Naive thymus-derived CD4-positive, alpha-beta T cell (primary cell): ENCODE results near the gene PLAAT2. TPM values are rescaled to one million over a fixed set of nuclear protein-coding genes. Genes with fewer than 3 reads are reported as not detected.
"Not testable (repeated sequence)": the region's sequence is repeated elsewhere in the genome, so short reads cannot be mapped to it uniquely, and the experiment has no call there.

Experiments
- ATAC-seq: fragments of 150-1000 bp; cut with Tn5 transposase; 2 replicates; pipeline ENCODE4 v1.10.0; 2021; ENCODE audit warnings: mild to moderate bottlenecking, moderate library complexity
- CTCF ChIA-PET: fragments of 350-600 bp; sonication (Branson Sonifier 250); formaldehyde crosslinking; loops from one replicate; lab custom pipeline; 2021; ENCODE audit warnings: antibody characterized with exemption; lab: Charles Lee
- POLR2A ChIA-PET: fragments of 350-600 bp; sonication (Branson Sonifier 250); formaldehyde crosslinking; loops from one replicate; lab custom pipeline; 2021; ENCODE audit warnings: antibody characterized with exemption, inconsistent platforms; lab: Charles Lee
- DNase-seq, 9 donors: peaks; one replicate each; pipeline versions ENCODE4 v3.0.0 to v3.0.0-alpha.2; 2020 to 2022; ENCODE audit warnings: mixed read lengths in 1 of 9
- H3K27ac ChIP-seq: one replicate; pipeline ENCODE4 v1.7.0; 2013; ENCODE audit warnings: mild to moderate bottlenecking, low read depth, low read length, moderate library complexity
- H3K27me3 ChIP-seq, 2 donors: one replicate each; pipeline ENCODE4 v1.7.0; 2013; ENCODE audit warnings: low read length in 2 of 2, mild to moderate bottlenecking in 2 of 2, moderate library complexity in 2 of 2; ENCODE audit not compliant: control insufficient read depth in 2 of 2, insufficient read depth in 2 of 2
- H3K36me3 ChIP-seq, 3 experiments: 1 replicate in 2 of 3; 2 replicates in 1 of 3; pipeline ENCODE4 v1.7.0; 2013; ENCODE audit warnings: low read length in 3 of 3, mild to moderate bottlenecking in 3 of 3, moderate library complexity in 1 of 3; ENCODE audit not compliant: insufficient read depth in 3 of 3, control insufficient read depth in 2 of 3
- H3K4me1 ChIP-seq, 2 donors: one replicate each; pipeline ENCODE4 v1.7.0; 2013; ENCODE audit warnings: low read length in 2 of 2, mild to moderate bottlenecking in 2 of 2, moderate library complexity in 1 of 2; ENCODE audit not compliant: control insufficient read depth in 2 of 2, insufficient read depth in 2 of 2
- H3K4me3 ChIP-seq: 2 replicates; pipeline ENCODE4 v1.7.0; 2013; ENCODE audit warnings: mild to moderate bottlenecking, low read length
- H3K9me3 ChIP-seq, 3 experiments: 1 replicate in 2 of 3; 2 replicates in 1 of 3; pipeline ENCODE4 v1.7.0; 2013; ENCODE audit warnings: low read length in 3 of 3; ENCODE audit not compliant: control insufficient read depth in 2 of 3
- H3K27ac Mint-ChIP-seq, 9 donors: one replicate each; pipeline ENCODE4 v1.8.0; 2020 to 2022; ENCODE audit warnings: mixed read lengths in 9 of 9, mild to moderate bottlenecking in 8 of 9, moderate library complexity in 5 of 9, inconsistent platforms in 2 of 9
- H3K27me3 Mint-ChIP-seq, 5 donors: one replicate each; pipeline ENCODE4 v1.8.0; 2021 to 2022; ENCODE audit warnings: mixed read lengths in 5 of 5, mild to moderate bottlenecking in 1 of 5
- H3K36me3 Mint-ChIP-seq, 5 donors: one replicate each; pipeline ENCODE4 v1.8.0; 2020 to 2022; ENCODE audit warnings: mixed read lengths in 5 of 5, mild to moderate bottlenecking in 3 of 5, inconsistent platforms in 1 of 5
- H3K4me1 Mint-ChIP-seq, 7 donors: one replicate each; pipeline ENCODE4 v1.8.0; 2020 to 2022; ENCODE audit warnings: mixed read lengths in 7 of 7, mild to moderate bottlenecking in 3 of 7, inconsistent platforms in 1 of 7
- H3K4me3 Mint-ChIP-seq, 10 donors: one replicate each; pipeline ENCODE4 v1.8.0; 2020 to 2022; ENCODE audit warnings: mild to moderate bottlenecking in 10 of 10, mixed read lengths in 10 of 10, moderate library complexity in 6 of 10, inconsistent platforms in 2 of 10
- H3K9me3 Mint-ChIP-seq, 11 donors: one replicate each; pipeline ENCODE4 v1.8.0; 2020 to 2022; ENCODE audit warnings: mixed read lengths in 11 of 11, mild to moderate bottlenecking in 4 of 11, inconsistent platforms in 1 of 11, moderate library complexity in 1 of 11
- intact Hi-C, 2 donors: fragments of 100-400 bp; cut with micrococcal nuclease; formaldehyde crosslinking; loops; one replicate each; pipeline ENCODE4 v1.15.1; 2023
- polyA plus RNA-seq, 2 donors: library from polyadenylated mRNA; unstranded; fragments of 300-500 nt; fragmentation: Illumina TruSeq; gene quantifications; one replicate each; pipeline ENCODE4 v1.2.3, GENCODE V29; 2021
- total RNA-seq, 6 experiments: library from RNA in 5 of 6; stranded (reverse) in 5 of 6; gene quantifications; 1 replicate in 5 of 6; 2 replicates in 1 of 6; pipeline ENCODE4 v1.2.3 and lab custom pipeline; 2021 to 2026

Gene PLAAT2
- total and polyA plus RNA-seq, 7 experiments from 2014 or later = 0.51 TPM; not detected in 6

- Histone ChIP-seq H3K4me3 (no peak overlapping the region), H3K27me3 (no peaks in the 10 kb centered on the region), H3K4me1 (peaks cover 0 to 6% of the 10 kb centered on the region in 2 donors), H3K27ac (no peak overlapping the region), H3K9me3 (no peaks in the 10 kb centered on the region), H3K36me3 (no peaks in the 10 kb centered on the region)
- POLR2A ChIA-PET = interaction anchor here (0.7 to 1.4 kb wide), 2 partner anchors 18 to 45 kb away, joined by 3 to 4 read pairs; no protein-coding TSS in a partner anchor
- H3K4me3 Mint-ChIP-seq = peak overlapping the region in 1 of 10 donors; percentile 33
- CTCF ChIA-PET = interaction anchor here (0.6 to 1.2 kb wide), 2 partner anchors 16 to 54 kb away, joined by 3 to 4 read pairs; no protein-coding TSS in a partner anchor
- H3K9me3 Mint-ChIP-seq = peaks cover 6 to 38% (median 18%) of the 10 kb centered on the region in 11 donors
- H3K27me3 Mint-ChIP-seq = no peaks in the 10 kb centered on the region
- peaks cover 7 to 25% (median 12%) of the 10 kb centered on the region in 7 donors for H3K4me1 Mint-ChIP-seq
- no peak for DNase-seq
- intact Hi-C loops = no loop called here
- H3K36me3 Mint-ChIP-seq = peaks cover 7 to 33% (median 8%) of the 10 kb centered on the region in 5 donors
- ATAC-seq = no peak
- peak overlapping the region in 4 of 9 donors; percentile 10 to 45 (median 36) for H3K27ac Mint-ChIP-seq
Measured at GRCh38 chr11:63583357-63583677, 20.1 kb upstream of the PLAAT2 start.

- CTCF ChIA-PET = interaction anchor here (1.3 kb wide), 1 partner anchor 102 kb away, joined by 4 read pairs; no protein-coding TSS in a partner anchor
- H3K27ac ChIP-seq, H3K27me3 ChIP-seq, H3K27ac Mint-ChIP-seq, H3K9me3 ChIP-seq, H3K4me1 ChIP-seq, ATAC-seq, intact Hi-C loops, H3K4me3 Mint-ChIP-seq, POLR2A ChIA-PET, DNase-seq, H3K36me3 ChIP-seq, H3K27me3 Mint-ChIP-seq, H3K4me3 ChIP-seq: not testable (repeated sequence)
- Mint-ChIP-seq H3K36me3 (peaks cover 7 to 35% (median 11%) of the 10 kb centered on the region in 5 donors), H3K9me3 (peaks cover 6 to 35% (median 20%) of the 10 kb centered on the region in 11 donors), H3K4me1 (peaks cover 9 to 25% (median 12%) of the 10 kb centered on the region in 7 donors)
Measured at GRCh38 chr11:63581224-63581623, 18.0 kb upstream of the PLAAT2 start.

GRCh38 chr11:63578882-63579281 is 15.7 kb upstream of the PLAAT2 start:
- H3K27me3 ChIP-seq, H3K4me3 ChIP-seq, H3K9me3 ChIP-seq, DNase-seq, CTCF ChIA-PET, intact Hi-C loops, POLR2A ChIA-PET, H3K36me3 ChIP-seq, H3K27ac ChIP-seq, H3K27me3 Mint-ChIP-seq, ATAC-seq: not testable (repeated sequence)
- Mint-ChIP-seq H3K9me3 (peaks cover 6 to 35% (median 20%) of the 10 kb centered on the region in 11 donors), H3K27ac (peak overlapping the region in 1 of 9 donors; percentile 20), H3K36me3 (peaks cover 7 to 38% (median 11%) of the 10 kb centered on the region in 5 donors), H3K4me1 (peaks cover 21 to 44% (median 29%) of the 10 kb centered on the region in 7 donors), H3K4me3 (peak overlapping the region in 1 of 10 donors; percentile 17)
- peaks cover 12 to 17% of the 10 kb centered on the region in 2 donors for H3K4me1 ChIP-seq

DNA sequence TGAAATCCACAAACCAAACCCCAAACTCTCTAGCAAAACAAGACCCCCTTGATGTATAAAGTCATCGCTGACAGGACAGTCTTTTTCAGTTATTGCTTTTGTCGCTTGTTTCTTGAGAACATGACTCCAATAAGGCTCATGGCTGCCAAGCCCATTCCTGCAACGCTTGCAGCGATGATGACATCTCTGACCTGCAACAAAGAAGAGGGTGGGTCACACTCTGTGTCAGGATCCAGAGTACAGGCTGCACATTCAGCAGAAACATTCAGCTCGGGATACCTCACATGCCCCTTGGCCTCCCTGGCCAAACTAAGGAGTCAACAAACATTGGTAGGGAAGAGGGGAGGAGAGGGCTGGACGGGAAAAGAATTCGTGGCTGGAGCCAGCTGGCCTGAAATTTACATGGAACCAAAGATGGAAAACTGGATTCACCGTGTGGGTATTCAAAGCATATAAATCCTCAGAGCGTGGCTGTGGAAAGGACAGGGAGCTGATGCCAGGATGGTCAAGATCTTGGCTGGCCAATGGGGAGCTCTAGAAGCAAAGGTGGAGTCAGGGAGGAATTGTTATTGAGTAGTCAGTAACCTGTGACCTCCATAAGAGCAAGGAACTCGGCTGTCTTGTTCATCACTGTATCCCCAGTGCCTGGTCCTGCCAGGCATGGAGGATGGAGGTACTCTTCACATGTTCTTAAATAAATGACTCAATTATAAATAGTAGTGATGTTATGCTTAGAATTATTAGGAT is 11.8 kb upstream of the PLAAT2 start:
- Histone ChIP-seq H3K4me3 (peak overlapping the region; percentile 43), H3K4me1 (peaks cover 12 to 13% of the 10 kb centered on the region in 2 donors), H3K27ac (peak overlapping the region; percentile 33), H3K9me3 (no peaks in the 10 kb centered on the region), H3K36me3 (no peaks in the 10 kb centered on the region), H3K27me3 (no peaks in the 10 kb centered on the region)
- ChIA-PET CTCF (interaction anchor here (2.4 to 2.9 kb wide), 2 partner anchors 38 to 96 kb away, joined by 9 read pairs; partner anchors contain the start of gene PLAAT4), POLR2A (interaction anchor here (0.5 to 3.4 kb wide), 6 partner anchors 20 to 743 kb away, joined by 3 to 23 read pairs (median 5); partner anchors contain the start of genes PLAAT4 and STX5)
- H3K4me3 Mint-ChIP-seq = peak overlapping the region; percentile 77 to 95 (median 88)
- ATAC-seq = no peak
- intact Hi-C loops = loop anchor here (1.0 to 5.0 kb wide), 7 partner anchors 11 to 96 kb away; partner anchors contain the start of genes PLAAT3 (in 1 of the 2) and PLAAT4 (in 1 of the 2)
- peaks cover 0 to 18% (median 0%) of the 10 kb centered on the region in 5 donors for H3K27me3 Mint-ChIP-seq
- peaks cover 0 to 16% (median 3%) of the 10 kb centered on the region in 5 donors for H3K36me3 Mint-ChIP-seq
- DNase-seq = no peak
- H3K9me3 Mint-ChIP-seq = peaks cover 0 to 13% (median 4%) of the 10 kb centered on the region in 11 donors
- peaks cover 18 to 40% (median 30%) of the 10 kb centered on the region in 7 donors for H3K4me1 Mint-ChIP-seq
- H3K27ac Mint-ChIP-seq = peak overlapping the region; percentile 81 to 99 (median 93)

GRCh38 chr11:63573881-63574855 is 11.0 kb upstream of the PLAAT2 start:
- CTCF ChIA-PET = interaction anchor here (0.9 to 2.9 kb wide), 4 partner anchors 10 to 95 kb away, joined by 3 to 9 read pairs (median 8); partner anchors contain the start of genes PLAAT2 and PLAAT4
- peak in 4 of 9 donors; percentile 30 to 41 (median 35) for DNase-seq
- Mint-ChIP-seq H3K36me3 (peaks cover 0 to 10% (median 3%) of the 10 kb centered on the region in 5 donors), H3K27me3 (peaks cover 0 to 19% (median 0%) of the 10 kb centered on the region in 5 donors), H3K27ac (peak overlapping the region; percentile 81 to 99 (median 93)), H3K4me1 (peaks cover 18 to 40% (median 30%) of the 10 kb centered on the region in 7 donors), H3K4me3 (peak overlapping the region; percentile 77 to 95 (median 88)), H3K9me3 (peaks cover 0 to 8% (median 3%) of the 10 kb centered on the region in 11 donors)
- intact Hi-C loops = loop anchor here (1.0 to 5.0 kb wide), 7 partner anchors 10 to 95 kb away; partner anchors contain the start of genes PLAAT3 (in 1 of the 2) and PLAAT4 (in 1 of the 2)
- no peaks in the 10 kb centered on the region for H3K9me3 ChIP-seq
- POLR2A ChIA-PET = interaction anchor here (0.5 to 3.4 kb wide), 8 partner anchors 8 to 742 kb away, joined by 3 to 23 read pairs (median 4); partner anchors contain the start of genes PLAAT4 and STX5
- peak overlapping the region; percentile 33 for H3K27ac ChIP-seq
- peak; percentile 82 for ATAC-seq
- H3K4me1 ChIP-seq = peaks cover 12 to 13% of the 10 kb centered on the region in 2 donors
- H3K27me3 ChIP-seq = no peaks in the 10 kb centered on the region
- H3K4me3 ChIP-seq = peak overlapping the region; percentile 43
- H3K36me3 ChIP-seq = no peaks in the 10 kb centered on the region
